Natural killer cell (primary cell): Measurements from ENCODE around the gene RALGPS2. TPM values are rescaled to one million over a fixed set of nuclear protein-coding genes. Genes with fewer than 3 reads are reported as not detected.

Source experiments
- ATAC-seq, 3 donors: fragments of 150-1000 bp in 2 of 3; fragments of 200-7000 bp in 1 of 3; cut with Tn5 transposase; 1 replicate in 1 of 3; 2 replicates in 2 of 3; pipeline ENCODE4 v1.10.0; 2021; ENCODE audit warnings: mild to moderate bottlenecking in 2 of 3, moderate library complexity in 2 of 3
- DNase-seq, 2 donors: peaks; one replicate each; pipeline versions ENCODE4 v3.0.0 to v3.0.0-alpha.2; 2013 to 2021; ENCODE audit warnings: mixed read lengths in 1 of 2
- H3K27ac ChIP-seq: one replicate; pipeline ENCODE4 v1.5.1; 2013; ENCODE audit warnings: mild to moderate bottlenecking, low read length
- H3K27me3 ChIP-seq: one replicate; pipeline ENCODE4 v1.6.1; 2013; ENCODE audit warnings: low read length; ENCODE audit not compliant: control insufficient read depth, insufficient read depth
- H3K36me3 ChIP-seq: one replicate; pipeline ENCODE4 v1.6.1; 2013; ENCODE audit warnings: low read length; ENCODE audit not compliant: control insufficient read depth, insufficient read depth
- H3K4me1 ChIP-seq: one replicate; pipeline ENCODE4 v1.6.1; 2013; ENCODE audit warnings: low read length; ENCODE audit not compliant: control insufficient read depth, insufficient read depth
- H3K4me3 ChIP-seq: one replicate; pipeline ENCODE4 v1.5.1; 2013; ENCODE audit warnings: low read length
- H3K9me3 ChIP-seq: one replicate; pipeline ENCODE4 v1.6.1; 2013; ENCODE audit warnings: low read length; ENCODE audit not compliant: control insufficient read depth, insufficient read depth
- H3K27ac Mint-ChIP-seq, 2 donors: one replicate each; pipeline ENCODE4 v1.8.0; 2022; ENCODE audit warnings: mild to moderate bottlenecking in 2 of 2, mixed read lengths in 2 of 2, moderate library complexity in 1 of 2
- H3K27me3 Mint-ChIP-seq, 2 donors: one replicate each; pipeline ENCODE4 v1.8.0; 2022; ENCODE audit warnings: low read depth in 2 of 2, mixed read lengths in 2 of 2
- H3K36me3 Mint-ChIP-seq: one replicate; pipeline ENCODE4 v1.8.0; 2022; ENCODE audit warnings: mixed read lengths
- H3K4me1 Mint-ChIP-seq, 2 donors: one replicate each; pipeline ENCODE4 v1.8.0; 2022; ENCODE audit warnings: mixed read lengths in 2 of 2
- H3K4me3 Mint-ChIP-seq: one replicate; pipeline ENCODE4 v1.8.0; 2022; ENCODE audit warnings: mild to moderate bottlenecking, moderate library complexity, mixed read lengths
- H3K9me3 Mint-ChIP-seq, 2 donors: one replicate each; pipeline ENCODE4 v1.8.0; 2022; ENCODE audit warnings: mixed read lengths in 2 of 2
- CTCF ChIP-seq: fragments of 200-600 bp; IDR thresholded peaks from one replicate; pipeline ENCODE4 v1.8.0; 2022; ENCODE audit warnings: antibody characterized with exemption
- WGBS: methylation state at CpG from one replicate; pipeline ENCODE4 v1.1.7; 2013; ENCODE audit warnings: missing lambda C conversion rate; ENCODE audit not compliant: insufficient coverage; 5-methylcytosine and 5-hydroxymethylcytosine counted together
- intact Hi-C: fragments of 100-400 bp; cut with micrococcal nuclease; formaldehyde crosslinking; loops from one replicate; pipeline ENCODE4 v1.14.2; 2022
- total RNA-seq, 4 donors: library from RNA; stranded (reverse); fragments of 120-200 nt in 1 of 4; gene quantifications; one replicate each; pipeline versions ENCODE4 v1.2.3 to v1.2.4, GENCODE V29; 2013 to 2022

Gene RALGPS2
- total RNA-seq, 3 donors from 2014 or later (not counting 1 experiment from before 2014, with no cell fraction given), result 11.1 to 12.4 (median 11.8) TPM

- no peaks in the 10 kb centered on the region for H3K9me3 Mint-ChIP-seq
- Histone ChIP-seq H3K27me3 (no peaks in the 10 kb centered on the region), H3K9me3 (no peaks in the 10 kb centered on the region), H3K4me3 (no peak overlapping the region), H3K4me1 (no peaks in the 10 kb centered on the region), H3K36me3 (no peaks in the 10 kb centered on the region), H3K27ac (no peak overlapping the region)
- H3K27me3 Mint-ChIP-seq, result no peaks in the 10 kb centered on the region
- peak overlapping the region; percentile 45 for H3K4me3 Mint-ChIP-seq
- intact Hi-C loops, result no loop called here
- ATAC-seq (no peak), DNase-seq (no peak)
- TF ChIP-seq CTCF, result no peak
- peaks cover 5 to 6% of the 10 kb centered on the region in 2 donors for H3K4me1 Mint-ChIP-seq
- no CpG with 5 or more reads among the region's 5 CpGs for WGBS
- no peaks in the 10 kb centered on the region for H3K36me3 Mint-ChIP-seq
- peak overlapping the region; percentile 7 to 25 for H3K27ac Mint-ChIP-seq
Observed at GRCh38 chr1:178867670-178868069, 142.6 kb downstream of the RALGPS2 start.

GRCh38 chr1:178868706-178869105 is 143.7 kb downstream of the RALGPS2 start:
- Histone ChIP-seq H3K4me3 (no peak overlapping the region), H3K4me1 (no peaks in the 10 kb centered on the region), H3K9me3 (no peaks in the 10 kb centered on the region), H3K27me3 (no peaks in the 10 kb centered on the region), H3K27ac (no peak overlapping the region), H3K36me3 (no peaks in the 10 kb centered on the region)
- H3K4me3 Mint-ChIP-seq, result no peak overlapping the region
- no peaks in the 10 kb centered on the region for H3K27me3 Mint-ChIP-seq
- intact Hi-C loops, result no loop called here
- H3K9me3 Mint-ChIP-seq, result no peaks in the 10 kb centered on the region
- TF ChIP-seq CTCF, result no peak
- DNase-seq (no peak), ATAC-seq (no peak)
- H3K4me1 Mint-ChIP-seq, result peaks cover 5 to 6% of the 10 kb centered on the region in 2 donors
- no CpG with 5 or more reads among the region's 1 CpG for WGBS
- no peaks in the 10 kb centered on the region for H3K36me3 Mint-ChIP-seq
- H3K27ac Mint-ChIP-seq, result no peak overlapping the region

- no peaks in the 10 kb centered on the region for H3K36me3 Mint-ChIP-seq
- Histone ChIP-seq H3K27me3 (no peaks in the 10 kb centered on the region), H3K27ac (no peak overlapping the region), H3K4me3 (no peak overlapping the region), H3K36me3 (no peaks in the 10 kb centered on the region), H3K9me3 (no peaks in the 10 kb centered on the region), H3K4me1 (no peaks in the 10 kb centered on the region)
- intact Hi-C loops, result no loop called here
- WGBS, result 88% methylated on average over 3 of the region's 3 CpGs
- ATAC-seq (no peak), DNase-seq (no peak)
- no peak overlapping the region for H3K27ac Mint-ChIP-seq
- no peak overlapping the region for H3K4me3 Mint-ChIP-seq
- H3K9me3 Mint-ChIP-seq, result no peaks in the 10 kb centered on the region
- H3K27me3 Mint-ChIP-seq, result no peaks in the 10 kb centered on the region
- TF ChIP-seq CTCF, result no peak
- peaks cover 5 to 6% of the 10 kb centered on the region in 2 donors for H3K4me1 Mint-ChIP-seq
Observed at GRCh38 chr1:178869119-178869697, 144.2 kb downstream of the RALGPS2 start.

- Histone ChIP-seq H3K9me3 (no peaks in the 10 kb centered on the region), H3K4me1 (no peaks in the 10 kb centered on the region), H3K4me3 (no peak overlapping the region), H3K36me3 (no peaks in the 10 kb centered on the region), H3K27ac (no peak overlapping the region), H3K27me3 (no peaks in the 10 kb centered on the region)
- Mint-ChIP-seq H3K4me3 (no peak overlapping the region), H3K27me3 (no peaks in the 10 kb centered on the region), H3K27ac (no peak overlapping the region), H3K9me3 (no peaks in the 10 kb centered on the region), H3K4me1 (peaks cover 5 to 6% of the 10 kb centered on the region in 2 donors), H3K36me3 (no peaks in the 10 kb centered on the region)
- TF ChIP-seq CTCF, result no peak
- no peak for DNase-seq
- no CpG with 5 or more reads among the region's 1 CpG for WGBS
- intact Hi-C loops, result no loop called here
- no peak for ATAC-seq
Observed at GRCh38 chr1:178870221-178870620, 145.2 kb downstream of the RALGPS2 start.
